ENCODE data around the gene MYLK. TPM values are rescaled to one million over a fixed set of nuclear protein-coding genes. Genes with fewer than 3 reads are reported as not detected.

MYLK gene
- total RNA-seq, 2 experiments from 2014 or later = 0.06 to 0.15 TPM

- Mint-ChIP-seq H3K27ac (no peak overlapping the region), H3K36me3 (ENCODE audit: low read depth) (no peaks in the 10 kb centered on the region), H3K9me3 (no peaks in the 10 kb centered on the region), H3K4me3 (no peak overlapping the region), H3K27me3 (peaks cover 7% of the 10 kb centered on the region), H3K4me1 (no peaks in the 10 kb centered on the region)
- no peak for DNase-seq
- CTCF ChIA-PET = no interaction called here
- POLR2A ChIA-PET = no interaction called here
Measured at GRCh38 chr3:123864706-123865105, 19.4 kb downstream of the MYLK start.

GRCh38 chr3:123862152-123862551, 22.0 kb downstream of the MYLK start:
- H3K36me3 Mint-ChIP-seq (ENCODE audit: low read depth) = no peaks in the 10 kb centered on the region
- no peak for DNase-seq
- no peak overlapping the region for H3K27ac Mint-ChIP-seq
- H3K9me3 Mint-ChIP-seq = no peaks in the 10 kb centered on the region
- CTCF ChIA-PET = interaction anchor here (1.6 kb wide), 1 partner anchor 8 kb away, joined by 5 read pairs; no protein-coding TSS in a partner anchor
- POLR2A ChIA-PET = no interaction called here
- peaks cover 10% of the 10 kb centered on the region for H3K27me3 Mint-ChIP-seq
- H3K4me3 Mint-ChIP-seq = no peak overlapping the region
- H3K4me1 Mint-ChIP-seq = no peaks in the 10 kb centered on the region

- CTCF ChIA-PET = interaction anchor here (0.7 to 1.6 kb wide), 2 partner anchors 9 kb away, joined by 5 read pairs; no protein-coding TSS in a partner anchor
- Mint-ChIP-seq H3K4me3 (no peak overlapping the region), H3K27me3 (peaks cover 10% of the 10 kb centered on the region), H3K9me3 (no peaks in the 10 kb centered on the region), H3K36me3 (ENCODE audit: low read depth) (no peaks in the 10 kb centered on the region), H3K4me1 (no peaks in the 10 kb centered on the region), H3K27ac (no peak overlapping the region)
- POLR2A ChIA-PET = no interaction called here
- no peak for DNase-seq
Measured at GRCh38 chr3:123861081-123861836, 22.9 kb downstream of the MYLK start.

GRCh38 chr3:123859177-123859576, 25.0 kb downstream of the MYLK start:
- Mint-ChIP-seq H3K27me3 (peaks cover 9% of the 10 kb centered on the region), H3K4me1 (no peaks in the 10 kb centered on the region), H3K9me3 (no peaks in the 10 kb centered on the region), H3K4me3 (no peak overlapping the region), H3K36me3 (ENCODE audit: low read depth) (no peaks in the 10 kb centered on the region), H3K27ac (no peak overlapping the region)
- POLR2A ChIA-PET = no interaction called here
- CTCF ChIA-PET = no interaction called here
- DNase-seq = no peak

GRCh38 chr3:123854905-123855304, 29.2 kb downstream of the MYLK start:
- CTCF ChIA-PET = no interaction called here
- Mint-ChIP-seq H3K4me3 (no peak overlapping the region), H3K9me3 (no peaks in the 10 kb centered on the region), H3K4me1 (no peaks in the 10 kb centered on the region), H3K27me3 (peaks cover 3% of the 10 kb centered on the region), H3K36me3 (ENCODE audit: low read depth) (no peaks in the 10 kb centered on the region), H3K27ac (no peak overlapping the region)
- POLR2A ChIA-PET = no interaction called here
- no peak for DNase-seq

GRCh38 chr3:123853686-123854372, 30.3 kb downstream of the MYLK start:
- Mint-ChIP-seq H3K27me3 (peaks cover 3% of the 10 kb centered on the region), H3K36me3 (ENCODE audit: low read depth) (no peaks in the 10 kb centered on the region)

GRCh38 chr3:123847209-123847608, 36.9 kb downstream of the MYLK start:
- no peak for DNase-seq
- CTCF ChIA-PET = no interaction called here

More at GRCh38 chr3:123853686-123854372, 30.3 kb downstream of the MYLK start:
- ChIA-PET POLR2A (no interaction called here), CTCF (interaction anchor here (1.4 kb wide), 1 partner anchor 10 kb away, joined by 4 read pairs; no protein-coding TSS in a partner anchor)
- Mint-ChIP-seq H3K9me3 (no peaks in the 10 kb centered on the region), H3K27ac (no peak overlapping the region), H3K4me1 (no peaks in the 10 kb centered on the region), H3K4me3 (no peak overlapping the region)
- no peak for DNase-seq

GRCh38 chr3:123843668-123844067, 40.5 kb downstream of the MYLK start:
- ChIA-PET POLR2A (no interaction called here), CTCF (interaction anchor here (1.6 kb wide), 1 partner anchor 10 kb away, joined by 4 read pairs; no protein-coding TSS in a partner anchor)
- H3K9me3 Mint-ChIP-seq = peaks cover 11% of the 10 kb centered on the region
- H3K4me1 Mint-ChIP-seq = no peaks in the 10 kb centered on the region
- no peak overlapping the region for H3K4me3 Mint-ChIP-seq
- DNase-seq = no peak
- no peak overlapping the region for H3K27ac Mint-ChIP-seq
- H3K36me3 Mint-ChIP-seq (ENCODE audit: low read depth) = no peaks in the 10 kb centered on the region
- peaks cover 19% of the 10 kb centered on the region for H3K27me3 Mint-ChIP-seq

More at GRCh38 chr3:123847209-123847608, 36.9 kb downstream of the MYLK start:
- peaks cover 7% of the 10 kb centered on the region for H3K9me3 Mint-ChIP-seq
- H3K27ac Mint-ChIP-seq = no peak overlapping the region
- POLR2A ChIA-PET = no interaction called here
- H3K36me3 Mint-ChIP-seq (ENCODE audit: low read depth) = no peaks in the 10 kb centered on the region
- no peaks in the 10 kb centered on the region for H3K4me1 Mint-ChIP-seq
- H3K27me3 Mint-ChIP-seq = peaks cover 3% of the 10 kb centered on the region
- H3K4me3 Mint-ChIP-seq = no peak overlapping the region

GRCh38 chr3:123842711-123843110, 41.4 kb downstream of the MYLK start:
- DNase-seq = no peak
- no peak overlapping the region for H3K27ac Mint-ChIP-seq
- peaks cover 22% of the 10 kb centered on the region for H3K27me3 Mint-ChIP-seq
- H3K4me3 Mint-ChIP-seq = no peak overlapping the region
- no peaks in the 10 kb centered on the region for H3K4me1 Mint-ChIP-seq
- no peaks in the 10 kb centered on the region for H3K36me3 Mint-ChIP-seq (ENCODE audit: low read depth)
- ChIA-PET POLR2A (no interaction called here), CTCF (interaction anchor here (1.6 kb wide), 1 partner anchor 11 kb away, joined by 4 read pairs; no protein-coding TSS in a partner anchor)
- H3K9me3 Mint-ChIP-seq = peaks cover 10% of the 10 kb centered on the region

GRCh38 chr3:123841476-123842238, 42.5 kb downstream of the MYLK start:
- CTCF ChIA-PET = no interaction called here
- H3K9me3 Mint-ChIP-seq = peaks cover 7% of the 10 kb centered on the region
- no peak overlapping the region for H3K27ac Mint-ChIP-seq
- POLR2A ChIA-PET = no interaction called here
- no peaks in the 10 kb centered on the region for H3K4me1 Mint-ChIP-seq
- no peaks in the 10 kb centered on the region for H3K36me3 Mint-ChIP-seq (ENCODE audit: low read depth)
- no peak for DNase-seq
- peaks cover 22% of the 10 kb centered on the region for H3K27me3 Mint-ChIP-seq
- no peak overlapping the region for H3K4me3 Mint-ChIP-seq

- H3K9me3 Mint-ChIP-seq = peaks cover 7% of the 10 kb centered on the region
- no peak for DNase-seq
- H3K36me3 Mint-ChIP-seq (ENCODE audit: low read depth) = no peaks in the 10 kb centered on the region
- ChIA-PET CTCF (no interaction called here), POLR2A (no interaction called here)
- H3K27ac Mint-ChIP-seq = no peak overlapping the region
- no peak overlapping the region for H3K4me3 Mint-ChIP-seq
- peaks cover 22% of the 10 kb centered on the region for H3K27me3 Mint-ChIP-seq
- H3K4me1 Mint-ChIP-seq = no peaks in the 10 kb centered on the region
Measured at GRCh38 chr3:123840961-123841360, 43.2 kb downstream of the MYLK start.

- no peak for DNase-seq
- Mint-ChIP-seq H3K4me3 (no peak overlapping the region), H3K4me1 (no peaks in the 10 kb centered on the region), H3K9me3 (peaks cover 7% of the 10 kb centered on the region), H3K27ac (no peak overlapping the region), H3K36me3 (ENCODE audit: low read depth) (no peaks in the 10 kb centered on the region), H3K27me3 (peaks cover 26% of the 10 kb centered on the region)
- ChIA-PET POLR2A (no interaction called here), CTCF (no interaction called here)
Measured at GRCh38 chr3:123837858-123838257, 46.3 kb downstream of the MYLK start.

- Mint-ChIP-seq H3K4me3 (no peak overlapping the region), H3K4me1 (no peaks in the 10 kb centered on the region), H3K9me3 (peaks cover 2% of the 10 kb centered on the region), H3K36me3 (ENCODE audit: low read depth) (no peaks in the 10 kb centered on the region), H3K27ac (no peak overlapping the region), H3K27me3 (peaks cover 20% of the 10 kb centered on the region)
- DNase-seq = no peak
- ChIA-PET POLR2A (no interaction called here), CTCF (interaction anchor here (1.3 kb wide), 1 partner anchor 9 kb away, joined by 3 read pairs; no protein-coding TSS in a partner anchor)
Measured at GRCh38 chr3:123834631-123835030, 49.5 kb downstream of the MYLK start.

Data from activated CD4-positive, alpha-beta T cell treated with anti-CD3 and anti-CD28 coated beads, Interleukin-2, amount 10 ng/mL, durations not matched to agents 7 days and 5 days (primary cell).